ENCODE results near the gene PKIG. TPM values are rescaled to one million over a fixed set of nuclear protein-coding genes. Genes with fewer than 3 reads are reported as not detected.

The PKIG gene
- total RNA-seq, 4 donors from 2014 or later, result 70.2 to 98.0 (median 77.7) TPM

DNA sequence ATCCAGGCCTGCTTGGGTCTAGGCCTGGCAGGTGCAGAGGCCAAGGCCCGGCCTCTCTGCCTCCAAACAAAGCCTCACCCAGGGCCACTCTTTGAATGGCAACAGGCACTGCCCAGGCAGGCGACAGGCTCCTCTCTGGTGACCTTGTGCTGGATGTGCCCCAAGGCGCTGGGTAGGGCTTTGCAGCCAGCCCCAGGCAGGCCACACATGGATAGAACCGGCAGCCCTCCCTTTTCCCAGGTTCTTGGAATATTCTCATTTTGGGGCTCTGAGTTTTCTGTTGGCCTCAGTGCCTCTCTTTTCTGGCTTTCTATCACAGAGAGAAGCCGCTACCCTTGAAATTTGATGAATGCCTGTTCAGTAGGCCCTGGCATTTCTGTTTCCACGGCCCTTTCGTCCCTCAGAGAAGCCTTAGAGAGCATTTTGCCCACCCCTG is 18.9 kb downstream of the PKIG start:
- no peak for TF ChIP-seq CTCF (IDR thresholded peaks at IDR 0.05; ENCODE audit: low read depth)

GRCh38 chr20:44601801-44602204 is 19.4 kb downstream of the PKIG start:
- no peak for TF ChIP-seq CTCF (IDR thresholded peaks at IDR 0.05; ENCODE audit: low read depth)

DNA sequence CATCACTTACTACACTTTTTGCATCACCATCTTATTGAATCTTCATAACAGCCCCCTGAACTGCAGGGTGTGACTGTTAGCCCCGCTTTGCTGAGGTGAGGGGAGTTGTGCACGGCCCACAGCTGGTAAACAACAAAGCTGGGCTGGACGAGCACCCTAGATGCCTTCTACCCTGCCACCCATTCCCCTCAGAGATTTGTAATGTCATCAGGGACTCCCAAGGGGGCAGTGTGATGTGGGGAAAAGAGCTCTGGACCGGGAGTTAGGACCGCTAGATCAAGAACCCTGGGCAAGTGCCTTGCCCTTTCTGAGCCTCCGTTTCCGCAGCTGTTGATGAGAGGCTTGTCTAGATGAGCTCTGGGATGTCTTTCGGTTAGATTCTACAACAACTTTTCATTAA is 20.9 kb downstream of the PKIG start:
- TF ChIP-seq CTCF (IDR thresholded peaks at IDR 0.05; ENCODE audit: low read depth), result no peak

DNA sequence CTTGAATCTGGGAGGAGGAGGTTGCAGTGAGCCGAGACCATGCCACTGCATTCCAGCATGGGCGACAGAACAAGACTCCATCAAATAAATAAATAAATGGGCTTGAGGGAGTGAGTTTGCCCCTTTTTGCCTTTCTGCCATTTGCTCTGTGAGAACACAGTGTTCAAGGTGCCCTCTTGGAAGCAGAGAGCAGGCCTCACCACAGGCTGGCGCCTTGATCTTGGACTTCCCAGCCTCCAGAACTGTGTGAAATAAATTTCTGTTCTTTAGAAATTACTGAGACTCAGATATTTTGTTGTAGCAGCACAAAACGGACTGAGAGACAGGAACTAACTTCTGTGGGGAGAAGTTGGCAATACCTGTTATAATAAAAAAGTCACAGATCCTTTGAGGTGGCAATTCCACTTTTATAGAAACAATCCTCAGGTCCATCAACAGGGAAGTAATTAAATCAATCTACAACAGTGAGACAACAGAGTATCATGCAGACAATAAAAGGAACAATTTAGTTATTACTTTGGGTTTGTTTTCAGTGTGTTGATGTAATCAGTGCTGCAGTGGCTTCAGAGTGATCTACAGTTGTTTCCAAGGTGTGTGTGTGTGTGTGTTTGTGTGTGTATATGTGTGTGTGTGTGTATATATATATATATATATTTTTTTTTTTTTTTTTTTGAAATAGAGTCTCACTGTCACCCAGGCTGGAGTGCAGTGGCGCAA is 24.5 kb downstream of the PKIG start:
- no peak for TF ChIP-seq CTCF (IDR thresholded peaks at IDR 0.05; ENCODE audit: low read depth)

DNA sequence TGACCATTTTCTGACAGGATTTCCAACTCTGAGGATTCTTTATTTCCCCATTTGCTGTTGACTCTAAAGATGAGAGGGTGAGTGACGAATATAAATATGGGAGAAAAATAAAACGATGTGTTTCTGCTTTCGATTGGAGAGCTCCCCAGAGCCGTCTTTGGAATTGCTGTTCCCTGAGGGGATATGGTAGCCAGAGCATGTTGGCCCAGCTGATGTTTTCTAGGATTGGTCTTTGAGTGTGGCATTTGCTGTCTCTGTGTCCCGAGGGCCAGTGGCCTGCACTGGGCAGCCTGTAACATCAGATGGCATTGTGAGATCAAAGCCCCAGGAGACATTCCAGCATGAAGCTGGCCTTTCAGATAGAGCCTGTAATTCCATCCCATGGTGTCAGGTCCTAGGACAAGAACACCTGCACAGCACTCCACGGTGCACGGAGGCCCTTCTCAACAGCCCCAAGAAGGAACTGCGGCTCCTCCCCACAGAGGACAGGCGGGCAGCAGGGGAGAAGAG is 26.7 kb downstream of the PKIG start:
- no peak for TF ChIP-seq CTCF (IDR thresholded peaks at IDR 0.05; ENCODE audit: low read depth)

DNA sequence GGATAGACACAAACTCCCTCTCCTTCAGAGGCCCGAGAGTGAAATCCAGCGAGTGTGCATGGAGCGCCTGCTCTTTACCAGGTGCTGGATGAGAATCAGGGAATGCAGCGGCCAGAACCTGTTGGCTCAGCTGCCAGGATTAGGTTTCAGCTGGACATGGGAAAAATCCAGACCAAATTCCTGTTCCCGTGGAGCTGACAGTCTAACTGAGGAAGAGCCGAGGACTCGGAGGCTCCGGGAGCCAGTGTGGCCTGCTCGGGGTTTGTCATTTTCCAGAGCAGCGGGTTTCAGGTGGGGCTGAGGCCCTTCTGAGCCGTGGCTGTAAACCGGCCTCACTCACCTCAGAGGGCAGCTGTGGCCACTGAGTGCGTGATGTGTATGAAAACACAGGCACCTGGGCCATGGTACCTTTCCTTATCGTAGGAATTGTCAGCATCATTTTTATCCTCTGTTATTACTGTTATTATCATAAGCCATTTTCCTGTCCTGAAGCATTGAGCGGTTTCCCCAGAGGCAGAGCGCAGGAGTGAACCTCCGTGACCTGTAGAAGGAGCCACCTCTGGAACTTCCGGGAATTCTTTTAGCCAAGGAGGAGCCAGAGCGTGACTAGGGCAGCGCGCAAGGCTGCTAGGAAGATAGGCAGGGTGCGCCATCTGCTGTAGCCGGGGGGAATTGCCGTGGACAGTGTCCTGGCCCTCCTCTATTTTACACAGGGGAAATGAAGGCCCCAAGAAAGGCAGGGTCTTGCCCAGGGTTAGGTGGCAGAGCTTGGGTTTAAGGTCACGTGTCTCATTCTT is 27.3 kb downstream of the PKIG start:
- no peak for TF ChIP-seq CTCF (IDR thresholded peaks at IDR 0.05; ENCODE audit: low read depth)

DNA sequence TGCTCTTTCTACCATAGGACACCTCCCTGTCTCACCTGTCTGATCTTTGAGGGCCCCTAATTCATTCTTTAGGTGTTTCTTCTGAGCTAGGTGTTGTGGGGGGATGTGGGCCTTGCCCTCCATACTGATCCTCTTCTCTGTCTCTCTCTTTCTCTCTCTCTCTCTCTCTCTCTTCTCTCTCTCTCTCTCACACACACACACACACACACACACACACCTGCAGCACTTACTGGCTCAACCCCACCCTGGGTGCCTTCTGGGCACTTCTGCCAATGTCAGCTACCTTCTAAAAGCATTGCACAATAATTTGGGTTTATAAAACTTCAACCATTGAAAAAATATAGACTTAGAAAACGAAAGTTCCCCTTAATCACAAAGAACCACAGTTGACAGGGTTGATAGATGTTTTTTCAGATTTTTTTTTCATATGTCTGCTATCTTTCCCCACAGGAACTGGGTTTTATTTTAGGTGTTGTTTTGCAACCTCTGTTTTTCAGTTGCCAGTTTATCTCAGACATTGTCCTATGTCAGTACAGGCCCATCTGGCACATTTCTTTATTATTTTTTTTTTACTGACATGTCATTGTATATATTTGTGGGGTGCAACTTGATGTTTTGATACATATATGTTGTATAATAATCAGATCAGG is 28.1 kb downstream of the PKIG start:
- no peak for TF ChIP-seq CTCF (IDR thresholded peaks at IDR 0.05; ENCODE audit: low read depth)

Measured in subcutaneous adipose tissue (tissue), 4 donors.